GM06990 (cell line): Measurements from ENCODE around the gene PRR30.
A peak's percentile ranks its signal among the peaks of the same experiment; 100 is the strongest.

Source experiments
- DNase-seq: peaks from one replicate; pipeline ENCODE4 v3.0.0-alpha.2; 2011; ENCODE audit not compliant: insufficient read length; ENCODE audit errors: extremely low read depth
- H3K27me3 ChIP-seq: replicated peaks from 2 replicates; pipeline ENCODE4 v1.6.0; 2011; ENCODE audit warnings: low read length; ENCODE audit not compliant: control insufficient read depth, insufficient read depth
- H3K36me3 ChIP-seq: 2 replicates; pipeline ENCODE4 v1.5.1; 2011; ENCODE audit warnings: low read length; ENCODE audit not compliant: control insufficient read depth, insufficient read depth
- H3K4me3 ChIP-seq: replicated peaks from 2 replicates; pipeline ENCODE4 v1.5.1; 2011; ENCODE audit warnings: low read depth, mild to moderate bottlenecking, control low read depth, low read length
- TF ChIP-seq, protein P1 (sequence below): IDR thresholded peaks from 2 replicates; pipeline ENCODE4 v1.5.1; 2011; ENCODE audit warnings: low read length, control low read depth, mild to moderate bottlenecking, inconsistent platforms; ENCODE audit not compliant: insufficient read depth, poor library complexity, severe bottlenecking

Gene PRR30

DNA sequence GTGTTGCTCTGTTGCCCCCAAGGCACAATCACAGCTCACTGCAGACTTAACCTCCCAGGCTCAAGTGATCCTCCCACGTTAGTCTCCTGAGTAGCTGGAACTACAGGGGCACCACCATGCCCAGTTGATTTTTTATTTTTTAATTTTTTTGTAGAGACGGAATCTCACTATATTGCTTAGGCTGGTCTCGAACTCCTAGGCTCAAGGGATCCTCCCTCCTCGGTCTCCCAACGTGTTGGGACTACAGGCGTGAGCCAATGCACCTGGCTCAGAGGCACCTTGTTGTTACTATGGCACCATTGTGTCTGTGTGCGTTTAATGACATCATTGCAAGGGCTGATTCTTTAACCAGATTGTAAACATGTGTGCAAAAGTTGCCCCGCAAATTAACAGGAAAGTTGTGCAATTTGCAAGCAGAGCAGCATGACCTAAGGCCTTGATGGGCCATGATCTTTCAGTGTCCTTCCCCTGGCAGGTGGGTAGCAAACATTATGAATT, 32.2 kb upstream of the PRR30 start:
- no peak for DNase-seq
- H3K36me3 ChIP-seq: no peaks in the 10 kb centered on the region
- H3K27me3 ChIP-seq: no peaks in the 10 kb centered on the region
- TF ChIP-seq, protein P1, sequence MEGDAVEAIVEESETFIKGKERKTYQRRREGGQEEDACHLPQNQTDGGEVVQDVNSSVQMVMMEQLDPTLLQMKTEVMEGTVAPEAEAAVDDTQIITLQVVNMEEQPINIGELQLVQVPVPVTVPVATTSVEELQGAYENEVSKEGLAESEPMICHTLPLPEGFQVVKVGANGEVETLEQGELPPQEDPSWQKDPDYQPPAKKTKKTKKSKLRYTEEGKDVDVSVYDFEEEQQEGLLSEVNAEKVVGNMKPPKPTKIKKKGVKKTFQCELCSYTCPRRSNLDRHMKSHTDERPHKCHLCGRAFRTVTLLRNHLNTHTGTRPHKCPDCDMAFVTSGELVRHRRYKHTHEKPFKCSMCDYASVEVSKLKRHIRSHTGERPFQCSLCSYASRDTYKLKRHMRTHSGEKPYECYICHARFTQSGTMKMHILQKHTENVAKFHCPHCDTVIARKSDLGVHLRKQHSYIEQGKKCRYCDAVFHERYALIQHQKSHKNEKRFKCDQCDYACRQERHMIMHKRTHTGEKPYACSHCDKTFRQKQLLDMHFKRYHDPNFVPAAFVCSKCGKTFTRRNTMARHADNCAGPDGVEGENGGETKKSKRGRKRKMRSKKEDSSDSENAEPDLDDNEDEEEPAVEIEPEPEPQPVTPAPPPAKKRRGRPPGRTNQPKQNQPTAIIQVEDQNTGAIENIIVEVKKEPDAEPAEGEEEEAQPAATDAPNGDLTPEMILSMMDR: no peak
- H3K4me3 ChIP-seq: no peak overlapping the region

GRCh38 chr2:27170581-27171337, 31.5 kb upstream of the PRR30 start:
- no peaks in the 10 kb centered on the region for H3K27me3 ChIP-seq
- DNase-seq: no peak
- TF ChIP-seq, protein P1: no peak
- no peak overlapping the region for H3K4me3 ChIP-seq
- no peaks in the 10 kb centered on the region for H3K36me3 ChIP-seq

- peak; percentile 62 for DNase-seq
- Histone ChIP-seq H3K27me3 (no peaks in the 10 kb centered on the region), H3K4me3 (no peak overlapping the region), H3K36me3 (no peaks in the 10 kb centered on the region)
- TF ChIP-seq, protein P1: no peak
Observed at GRCh38 chr2:27164960-27165763, 26.0 kb upstream of the PRR30 start.

DNA sequence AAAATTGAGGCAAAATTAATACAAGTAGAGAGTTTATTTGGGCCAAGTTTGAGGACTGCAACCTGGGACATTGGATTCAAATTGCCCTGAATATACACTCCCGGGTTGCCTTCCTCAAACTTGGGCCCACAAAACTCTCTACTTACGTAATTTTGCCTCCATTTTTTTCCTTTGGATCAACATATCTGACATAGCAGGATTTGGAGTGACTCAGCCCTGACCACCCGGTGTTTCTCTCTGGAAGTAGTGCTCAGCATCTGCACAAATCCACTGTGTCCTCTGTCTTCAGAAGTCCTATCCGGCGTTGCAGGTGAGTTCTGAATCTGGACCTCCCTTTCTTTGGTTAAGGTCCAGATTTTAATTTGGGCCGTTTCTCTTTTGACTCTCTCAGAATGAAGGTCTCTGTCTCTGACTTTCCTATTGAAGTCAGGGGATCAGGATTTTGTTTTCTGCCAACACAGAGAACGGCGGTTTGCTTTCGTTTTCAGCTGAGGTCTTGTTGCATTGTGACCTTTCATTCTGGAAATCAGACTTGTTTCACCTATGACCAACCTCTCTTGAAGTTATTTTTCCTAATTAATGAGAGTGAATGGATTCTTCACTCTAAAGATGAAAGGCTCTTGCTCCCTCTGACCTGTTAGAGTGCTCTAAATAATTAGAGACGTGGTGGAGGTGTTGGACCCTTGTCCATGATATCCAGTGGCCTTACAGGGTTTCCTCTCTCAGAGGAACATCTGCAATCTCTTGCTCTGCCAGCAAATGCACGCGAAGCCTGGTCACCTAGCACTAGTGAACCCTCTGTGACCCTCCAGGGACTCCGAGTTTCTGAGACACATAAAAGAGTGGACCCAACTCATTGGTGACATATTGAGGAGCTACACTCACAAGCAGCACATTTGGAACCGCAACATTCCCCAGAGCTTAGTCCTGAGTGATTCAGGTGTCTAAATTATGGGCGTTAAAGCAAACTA, 23.2 kb upstream of the PRR30 start:
- H3K27me3 ChIP-seq: no peaks in the 10 kb centered on the region
- no peak for DNase-seq
- no peaks in the 10 kb centered on the region for H3K36me3 ChIP-seq
- TF ChIP-seq, protein P1: no peak
- H3K4me3 ChIP-seq: no peak overlapping the region

DNA sequence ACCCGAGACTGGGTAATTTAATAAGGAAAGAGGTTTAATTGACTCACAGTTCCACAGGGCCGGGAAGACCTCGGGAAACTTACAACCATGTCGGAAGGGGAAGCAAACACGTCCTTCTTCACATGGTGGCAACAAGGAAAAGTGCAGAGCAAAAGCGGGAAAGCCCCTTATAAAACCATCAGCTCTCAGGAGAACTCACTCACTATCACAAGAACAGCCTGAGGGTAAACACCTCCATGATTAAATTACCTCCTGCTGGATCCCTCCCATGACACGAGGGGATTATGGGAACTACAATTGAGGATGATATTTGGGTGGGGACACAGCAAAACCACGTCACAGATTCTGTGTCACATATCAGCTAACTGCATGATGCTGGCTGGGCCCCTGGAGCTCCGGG, 21.0 kb upstream of the PRR30 start:
- H3K4me3 ChIP-seq: no peak overlapping the region
- no peaks in the 10 kb centered on the region for H3K27me3 ChIP-seq
- no peaks in the 10 kb centered on the region for H3K36me3 ChIP-seq
- no peak for DNase-seq
- TF ChIP-seq, protein P1: no peak
